Measurements from ENCODE around the gene TMEM80.

TMEM80 gene

DNA sequence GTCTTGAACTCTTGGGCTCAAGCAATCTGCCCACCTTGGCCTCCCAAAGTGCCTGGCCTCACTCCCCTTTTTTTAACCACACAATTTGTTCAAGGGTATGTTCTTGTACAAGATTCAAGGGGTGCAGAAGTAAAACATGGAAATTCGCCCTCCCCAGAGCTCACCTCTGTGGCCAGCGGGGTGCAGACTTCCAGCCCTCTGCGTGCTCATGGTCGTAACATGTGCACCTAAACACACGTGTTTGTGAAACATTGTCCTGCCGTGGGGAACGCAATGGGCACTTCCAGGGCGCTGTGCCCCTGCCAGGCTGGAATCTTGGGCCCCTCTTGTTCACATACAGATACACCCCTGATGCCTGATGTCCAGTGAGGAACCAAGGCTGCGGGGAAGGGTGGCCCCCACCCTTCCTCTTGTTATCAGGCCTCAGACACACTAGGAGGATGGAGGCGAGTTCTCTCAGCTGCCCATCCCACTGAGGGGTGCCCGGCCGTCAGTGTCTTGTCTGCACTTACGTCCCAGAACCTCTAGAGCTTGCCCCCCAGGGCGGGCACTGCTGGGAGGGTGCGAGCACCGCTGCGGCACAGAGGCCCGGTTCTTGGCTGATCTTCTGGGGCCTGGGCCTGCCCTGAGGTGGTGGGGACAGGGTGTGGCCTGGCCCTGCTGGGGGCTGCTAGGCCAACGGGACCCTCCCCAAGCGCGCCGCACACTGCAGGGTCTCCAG lies 6.3 kb downstream of the TMEM80 start:
- in situ Hi-C loops (cut with HindIII; ENCODE audit: low pct_ligation_motif_present, low sequenced_read_pairs), result no loop called here
- TF ChIP-seq, protein P1, sequence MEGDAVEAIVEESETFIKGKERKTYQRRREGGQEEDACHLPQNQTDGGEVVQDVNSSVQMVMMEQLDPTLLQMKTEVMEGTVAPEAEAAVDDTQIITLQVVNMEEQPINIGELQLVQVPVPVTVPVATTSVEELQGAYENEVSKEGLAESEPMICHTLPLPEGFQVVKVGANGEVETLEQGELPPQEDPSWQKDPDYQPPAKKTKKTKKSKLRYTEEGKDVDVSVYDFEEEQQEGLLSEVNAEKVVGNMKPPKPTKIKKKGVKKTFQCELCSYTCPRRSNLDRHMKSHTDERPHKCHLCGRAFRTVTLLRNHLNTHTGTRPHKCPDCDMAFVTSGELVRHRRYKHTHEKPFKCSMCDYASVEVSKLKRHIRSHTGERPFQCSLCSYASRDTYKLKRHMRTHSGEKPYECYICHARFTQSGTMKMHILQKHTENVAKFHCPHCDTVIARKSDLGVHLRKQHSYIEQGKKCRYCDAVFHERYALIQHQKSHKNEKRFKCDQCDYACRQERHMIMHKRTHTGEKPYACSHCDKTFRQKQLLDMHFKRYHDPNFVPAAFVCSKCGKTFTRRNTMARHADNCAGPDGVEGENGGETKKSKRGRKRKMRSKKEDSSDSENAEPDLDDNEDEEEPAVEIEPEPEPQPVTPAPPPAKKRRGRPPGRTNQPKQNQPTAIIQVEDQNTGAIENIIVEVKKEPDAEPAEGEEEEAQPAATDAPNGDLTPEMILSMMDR (IDR thresholded peaks at IDR 0.05; ENCODE audit: low read depth, low read length, missing control alignments), result no peak
- H3K36me3 ChIP-seq (replicated peaks), result peaks cover 3% of the 10 kb centered on the region
- H3K4me3 ChIP-seq (ENCODE audit: low read depth, low read length), result no peak overlapping the region
- H3K27me3 ChIP-seq (replicated peaks), result no peaks in the 10 kb centered on the region
- DNase-seq, result no peak
- no peak overlapping the region for H3K27ac ChIP-seq

DNA sequence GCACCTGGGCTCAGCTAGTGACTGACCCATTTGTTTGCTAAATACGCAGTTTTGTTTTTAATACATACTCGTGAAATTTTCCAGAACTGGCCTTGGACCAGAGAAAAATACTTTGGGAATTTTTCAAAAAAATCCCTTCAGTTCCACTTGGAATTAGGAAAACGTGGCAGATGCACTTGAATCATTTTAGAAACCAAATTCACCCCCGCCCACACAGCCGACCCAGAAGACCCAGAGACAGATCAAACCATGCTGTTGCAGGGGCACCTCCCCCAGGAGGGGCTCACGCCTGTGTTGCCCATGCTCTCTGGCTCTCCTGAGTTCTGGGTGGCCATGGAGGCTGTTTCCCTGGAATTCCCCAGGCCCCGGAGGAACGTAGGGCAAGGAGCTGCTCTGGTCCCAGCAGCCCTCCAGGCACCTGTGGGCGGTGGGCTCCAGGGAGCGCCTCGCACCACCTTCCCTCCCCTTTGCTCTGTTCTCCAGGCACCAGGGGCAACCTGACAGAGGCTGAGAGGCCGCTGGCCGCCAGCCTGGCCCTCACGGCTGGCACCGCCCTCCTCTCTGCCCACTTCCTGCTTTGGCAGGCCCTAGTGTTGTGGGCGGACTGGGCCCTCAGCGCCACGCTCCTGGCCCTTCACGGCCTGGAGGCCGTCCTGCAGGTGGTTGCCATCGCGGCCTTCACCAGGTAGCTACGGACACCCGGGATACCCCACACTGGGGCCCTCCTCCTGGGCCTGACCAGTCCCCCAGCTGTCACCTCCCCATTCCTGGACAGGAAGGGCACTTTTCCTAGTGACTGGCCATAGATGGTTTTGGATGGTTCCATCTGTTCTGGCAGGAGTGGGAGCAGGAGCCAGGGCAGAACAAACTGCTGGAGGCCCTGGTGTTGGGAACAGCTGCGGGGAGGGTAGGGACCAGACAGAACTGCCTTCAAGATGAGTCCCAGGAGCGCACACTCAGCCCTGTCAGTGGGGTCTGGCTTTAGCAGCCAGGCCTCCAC lies 7.1 kb downstream of the TMEM80 start:
- TF ChIP-seq, protein P1 (IDR thresholded peaks at IDR 0.05; ENCODE audit: low read depth, low read length, missing control alignments), result no peak
- in situ Hi-C loops (cut with HindIII; ENCODE audit: low pct_ligation_motif_present, low sequenced_read_pairs), result no loop called here
- H3K36me3 ChIP-seq (replicated peaks), result peaks cover 3% of the 10 kb centered on the region
- no peaks in the 10 kb centered on the region for H3K27me3 ChIP-seq (replicated peaks)
- H3K27ac ChIP-seq, result no peak overlapping the region
- H3K4me3 ChIP-seq (ENCODE audit: low read depth, low read length), result no peak overlapping the region
- DNase-seq, result no peak

DNA sequence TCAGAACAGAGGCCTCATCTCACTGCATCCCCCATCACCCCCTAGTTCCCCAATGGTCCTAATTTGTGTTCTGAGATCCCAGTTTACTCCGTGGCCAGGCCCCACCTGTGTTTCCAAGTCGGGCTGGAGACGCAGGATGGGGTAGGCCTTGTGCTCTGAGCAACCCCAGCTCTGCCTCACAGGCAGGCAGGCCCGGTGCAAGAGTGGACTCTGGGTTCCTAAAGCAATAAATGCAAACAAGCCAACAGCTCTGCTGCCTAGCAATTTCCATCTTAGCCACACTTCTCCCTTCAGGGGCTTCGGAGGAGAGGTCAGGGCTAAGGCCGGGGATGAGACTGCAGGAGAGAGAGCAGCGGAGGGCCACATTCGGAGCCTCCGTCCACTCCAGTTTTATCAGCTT lies 7.9 kb downstream of the TMEM80 start:
- TF ChIP-seq, protein P1 (IDR thresholded peaks at IDR 0.05; ENCODE audit: low read depth, low read length, missing control alignments), result no peak
- H3K36me3 ChIP-seq (replicated peaks), result peaks cover 3% of the 10 kb centered on the region
- in situ Hi-C loops (cut with HindIII; ENCODE audit: low pct_ligation_motif_present, low sequenced_read_pairs), result no loop called here
- no peaks in the 10 kb centered on the region for H3K27me3 ChIP-seq (replicated peaks)
- no peak overlapping the region for H3K27ac ChIP-seq
- DNase-seq, result no peak
- no peak overlapping the region for H3K4me3 ChIP-seq (ENCODE audit: low read depth, low read length)

DNA sequence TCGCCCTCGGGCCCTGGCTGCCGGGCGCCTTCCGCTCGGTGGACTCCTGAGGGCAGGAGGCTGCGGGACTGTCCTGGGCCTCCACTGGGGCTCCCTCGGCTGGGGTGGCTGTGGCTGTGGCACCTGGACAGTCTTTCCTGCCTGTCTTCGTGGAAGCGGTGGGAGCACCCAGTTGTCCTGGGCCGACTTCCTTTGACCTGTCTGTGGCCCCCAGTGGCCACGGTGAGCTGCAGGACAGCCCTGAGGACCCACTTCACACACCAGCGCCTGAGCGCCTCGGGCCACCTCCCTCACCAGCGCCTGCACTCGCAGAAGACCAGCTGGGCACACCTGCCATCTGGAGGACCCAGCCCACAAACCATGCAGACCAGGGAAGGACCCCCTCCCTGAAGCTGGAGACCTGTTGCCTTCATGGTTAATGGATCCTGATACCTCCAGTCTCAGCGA lies 8.6 kb downstream of the TMEM80 start:
- in situ Hi-C loops (cut with HindIII; ENCODE audit: low pct_ligation_motif_present, low sequenced_read_pairs), result no loop called here
- H3K27me3 ChIP-seq (replicated peaks), result no peaks in the 10 kb centered on the region
- TF ChIP-seq, protein P1 (IDR thresholded peaks at IDR 0.05; ENCODE audit: low read depth, low read length, missing control alignments), result no peak
- H3K27ac ChIP-seq, result no peak overlapping the region
- H3K36me3 ChIP-seq (replicated peaks), result peaks cover 3% of the 10 kb centered on the region
- H3K4me3 ChIP-seq (ENCODE audit: low read depth, low read length), result no peak overlapping the region
- no peak for DNase-seq

DNA sequence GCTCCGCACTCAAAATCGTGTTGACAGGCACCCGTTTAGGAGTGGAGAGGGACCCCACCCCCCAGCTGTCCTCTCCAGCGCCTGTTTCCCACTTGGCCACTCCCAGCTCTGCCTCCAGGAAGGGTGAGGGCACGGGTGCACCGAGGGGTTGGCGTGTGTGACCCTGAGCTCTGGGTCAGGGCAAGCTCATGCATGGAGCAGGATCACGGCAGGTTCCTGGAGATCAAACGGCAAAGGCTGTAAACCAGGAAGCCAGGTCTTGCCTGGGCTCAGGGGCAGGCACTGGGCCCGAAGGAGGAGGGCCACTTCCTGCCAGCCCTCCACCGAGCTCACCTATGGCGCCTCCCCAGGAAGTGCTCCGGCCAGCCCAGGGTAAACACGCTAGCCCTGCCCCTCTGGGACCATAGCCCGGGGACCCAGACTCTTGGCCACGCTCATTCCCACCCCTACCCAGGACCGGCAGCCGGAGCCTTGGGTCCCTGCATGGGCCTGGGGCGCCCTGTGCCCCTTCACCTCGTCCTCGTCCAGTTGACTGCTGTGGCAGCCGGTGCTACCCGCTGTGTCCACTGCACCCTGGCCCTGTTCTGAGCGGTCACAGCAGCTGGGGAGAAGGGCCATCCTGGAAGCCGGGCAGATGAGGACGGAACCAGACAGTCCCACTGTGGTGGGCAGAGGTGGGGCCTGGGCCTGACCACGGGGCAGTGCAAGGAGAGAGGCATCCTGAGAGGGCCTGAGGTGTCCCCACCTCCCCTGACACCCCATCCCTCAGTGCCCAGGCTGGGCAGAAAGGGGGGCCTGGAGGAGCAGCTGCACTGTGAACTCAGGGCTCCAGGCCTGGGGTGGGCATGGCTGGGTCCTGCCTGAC lies 9.4 kb downstream of the TMEM80 start:
- peaks cover 3% of the 10 kb centered on the region for H3K36me3 ChIP-seq (replicated peaks)
- TF ChIP-seq, protein P1 (IDR thresholded peaks at IDR 0.05; ENCODE audit: low read depth, low read length, missing control alignments), result no peak
- no peaks in the 10 kb centered on the region for H3K27me3 ChIP-seq (replicated peaks)
- no peak overlapping the region for H3K27ac ChIP-seq
- no peak for DNase-seq
- in situ Hi-C loops (cut with HindIII; ENCODE audit: low pct_ligation_motif_present, low sequenced_read_pairs), result no loop called here
- no peak overlapping the region for H3K4me3 ChIP-seq (ENCODE audit: low read depth, low read length)
